ENCODE measurements around the gene CGB2.
"Not testable (repeated sequence)": the region's sequence is repeated elsewhere in the genome, so short reads cannot be mapped to it uniquely, and the experiment has no call there.

Gene CGB2

GRCh38 chr19:49038111-49038510 lies 6.4 kb downstream of the CGB2 start:
- DNase-seq, ATAC-seq: not testable (repeated sequence)

- not testable (repeated sequence) for DNase-seq, ATAC-seq
Observed at GRCh38 chr19:49038557-49039276, 7.0 kb downstream of the CGB2 start.

GRCh38 chr19:49039736-49040135 lies 8.0 kb downstream of the CGB2 start:
- ATAC-seq, DNase-seq: not testable (repeated sequence)

- no peak for DNase-seq
Observed at GRCh38 chr19:49042177-49042576, 10.5 kb downstream of the CGB2 start.

GRCh38 chr19:49042666-49043065 lies 11.0 kb downstream of the CGB2 start:
- not testable (repeated sequence) for DNase-seq, ATAC-seq

More at GRCh38 chr19:49042177-49042576, 10.5 kb downstream of the CGB2 start:
- no peak for ATAC-seq

GRCh38 chr19:49043548-49043947 lies 11.9 kb downstream of the CGB2 start, which contains the start of gene CGB5:
Gene CGB5, plus strand, starts transcription at chr19:49043848. Its CDS starts 362 bp downstream, at chr19:49044210.
- not testable (repeated sequence) for DNase-seq, ATAC-seq

- ATAC-seq, DNase-seq: not testable (repeated sequence)
Observed at GRCh38 chr19:49049011-49049410, 17.3 kb downstream of the CGB2 start, which contains the start of gene CGB8. Gene CGB8, minus strand, starts transcription at chr19:49049111. Its CDS starts 372 bp downstream, at chr19:49048739.

GRCh38 chr19:49049834-49050233 lies 18.1 kb downstream of the CGB2 start:
- DNase-seq, ATAC-seq: not testable (repeated sequence)

- not testable (repeated sequence) for DNase-seq, ATAC-seq
Observed at GRCh38 chr19:49050376-49051033, 18.8 kb downstream of the CGB2 start.

GRCh38 chr19:49056101-49056901 lies 24.6 kb downstream of the CGB2 start:
- DNase-seq = peak; percentile 68

GRCh38 chr19:49056902-49057596 lies 25.4 kb downstream of the CGB2 start:
- DNase-seq, ATAC-seq: not testable (repeated sequence)

More at GRCh38 chr19:49056101-49056901, 24.6 kb downstream of the CGB2 start:
- peak; percentile 68 for ATAC-seq

- peak; percentile 56 for DNase-seq
- peak; percentile 41 for ATAC-seq
Observed at GRCh38 chr19:49057636-49058234, 26.0 kb downstream of the CGB2 start, which contains the start of gene CGB7. Gene CGB7, minus strand, starts transcription at chr19:49057749. Its CDS starts 2,374 bp downstream, at chr19:49055375.

GRCh38 chr19:49058562-49058961 lies 26.9 kb downstream of the CGB2 start:
- DNase-seq (peak; percentile 36), ATAC-seq (no peak)

- DNase-seq (no peak), ATAC-seq (no peak)
Observed at GRCh38 chr19:49059053-49059452, 27.4 kb downstream of the CGB2 start.

- ATAC-seq = no peak
- DNase-seq = no peak
Observed at GRCh38 chr19:49061000-49061399, 29.3 kb downstream of the CGB2 start.

GRCh38 chr19:49061445-49061844 lies 29.8 kb downstream of the CGB2 start:
- DNase-seq = peak; percentile 27
- no peak for ATAC-seq

- DNase-seq (no peak), ATAC-seq (no peak)
Observed at GRCh38 chr19:49064029-49064629, 32.4 kb downstream of the CGB2 start.

- no peak for DNase-seq
Observed at GRCh38 chr19:49064768-49065611, 33.3 kb downstream of the CGB2 start, which contains the start of gene NTF4. Gene NTF4, minus strand, starts transcription at chr19:49064818. Its CDS starts 2,821 bp downstream, at chr19:49061997.

GRCh38 chr19:49065905-49066512 lies 34.3 kb downstream of the CGB2 start:
- DNase-seq (no peak), ATAC-seq (no peak)

More at GRCh38 chr19:49064768-49065611, 33.3 kb downstream of the CGB2 start, which contains the start of gene NTF4:
- ATAC-seq = no peak
